Activated CD4-positive, alpha-beta T cell treated with anti-CD3 and anti-CD28 coated beads for 48 hours (primary cell): ENCODE results near the gene CALML6.

Source experiments
- DNase-seq: peaks from one replicate; pipeline ENCODE4 v3.0.0-alpha.2; 2020

CALML6 gene

DNA sequence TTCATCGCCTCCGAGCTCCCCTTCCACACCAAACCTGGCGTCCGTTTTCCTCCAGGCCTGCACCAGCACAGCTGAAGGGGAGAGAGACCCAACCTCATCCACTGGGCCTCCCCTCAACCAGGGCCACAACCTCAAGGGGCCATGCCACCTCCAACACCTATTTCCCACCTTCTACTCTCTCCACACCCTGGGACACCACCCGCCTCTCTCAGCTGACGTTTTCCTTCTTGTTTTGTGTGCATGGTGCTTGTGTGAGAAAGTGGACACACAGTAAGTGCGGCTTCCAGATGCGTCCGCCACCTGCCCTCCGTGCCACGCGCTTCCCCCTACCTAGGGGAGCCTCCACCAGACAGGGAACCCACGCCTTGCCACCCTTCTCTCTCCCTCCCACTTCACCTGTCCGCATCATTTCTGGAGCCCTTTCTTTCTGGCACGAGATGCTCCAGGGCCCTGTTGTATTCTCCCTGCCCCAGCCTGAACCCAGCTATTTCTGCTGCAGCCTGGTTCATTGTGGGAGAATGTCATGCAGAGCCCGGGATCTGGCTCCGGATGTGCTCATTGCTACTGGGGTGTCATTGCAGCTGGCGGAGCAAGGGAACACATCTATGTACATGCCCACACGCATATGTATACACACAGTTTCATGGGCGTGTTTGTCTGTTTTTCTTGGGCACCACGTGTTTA is 22.8 kb upstream of the CALML6 start:
- peak; percentile 43 for DNase-seq

DNA sequence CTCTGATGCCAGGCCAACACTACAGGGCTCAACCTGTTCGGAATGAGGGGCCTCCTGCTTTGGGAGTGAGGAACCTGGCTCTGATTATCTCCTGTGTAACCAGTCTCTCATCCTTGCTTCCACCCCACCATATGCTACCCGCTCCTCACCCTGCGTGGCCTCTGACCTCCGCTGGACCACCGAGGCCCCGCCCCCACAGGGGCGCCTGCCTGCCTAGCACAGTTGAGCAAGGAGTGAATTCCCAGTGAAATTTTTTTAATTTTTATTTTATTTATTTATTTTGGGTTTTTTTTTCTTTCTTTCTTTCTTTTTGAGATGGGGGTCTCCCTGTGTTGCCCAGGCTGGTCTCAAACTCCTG is 22.3 kb upstream of the CALML6 start:
- no peak for DNase-seq

DNA sequence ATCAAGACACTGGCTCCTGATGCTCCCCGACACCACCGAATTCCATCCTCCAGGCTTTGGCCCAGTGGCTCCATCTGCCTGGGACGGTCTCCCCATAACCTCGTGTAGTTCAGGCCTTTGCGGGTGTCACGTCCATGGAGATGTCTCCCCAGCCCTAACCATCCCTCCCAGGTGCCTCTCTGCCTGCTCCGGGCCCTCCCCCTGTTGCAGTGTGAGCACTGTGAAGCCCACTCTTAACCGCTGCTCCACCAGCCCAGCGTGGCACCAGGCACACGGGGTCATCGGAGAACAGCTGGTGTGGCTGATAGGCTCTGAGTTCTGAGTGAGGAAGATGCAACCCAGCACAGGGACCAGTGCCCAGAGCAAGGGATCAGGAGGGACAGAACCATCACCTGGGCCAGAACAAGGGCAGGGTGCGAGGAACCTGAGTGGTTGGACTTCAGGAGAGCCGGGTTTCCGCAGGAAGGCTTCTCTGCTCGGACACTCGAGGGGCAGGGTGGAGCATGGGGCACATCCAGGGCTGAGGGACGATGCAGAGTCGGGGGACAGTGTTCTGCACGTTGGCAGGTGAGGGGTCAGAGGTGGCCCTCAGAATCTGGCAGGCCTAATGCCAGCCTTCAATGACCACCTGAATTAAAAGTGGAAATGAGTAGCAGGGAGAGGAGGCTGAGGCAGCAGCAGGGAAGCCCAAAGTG is 21.6 kb upstream of the CALML6 start:
- no peak for DNase-seq

DNA sequence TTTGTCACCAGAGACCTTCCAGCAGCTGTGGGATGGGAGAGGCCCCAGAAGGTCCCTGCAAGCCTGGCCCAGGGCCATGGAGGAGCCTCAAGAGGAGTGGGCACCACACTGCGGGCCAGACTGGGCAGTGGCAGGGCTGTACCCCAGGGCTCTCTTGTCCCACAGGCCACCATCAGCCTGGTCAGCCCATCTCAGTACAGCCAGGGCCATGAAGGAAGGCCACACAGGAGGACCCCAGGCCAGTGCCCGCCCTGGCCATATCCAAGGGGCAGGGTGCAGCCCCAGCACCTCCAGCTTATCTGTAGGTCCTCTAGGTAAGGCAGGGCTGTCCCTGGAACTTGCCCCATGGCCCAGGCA is 21.1 kb upstream of the CALML6 start:
- DNase-seq: no peak

DNA sequence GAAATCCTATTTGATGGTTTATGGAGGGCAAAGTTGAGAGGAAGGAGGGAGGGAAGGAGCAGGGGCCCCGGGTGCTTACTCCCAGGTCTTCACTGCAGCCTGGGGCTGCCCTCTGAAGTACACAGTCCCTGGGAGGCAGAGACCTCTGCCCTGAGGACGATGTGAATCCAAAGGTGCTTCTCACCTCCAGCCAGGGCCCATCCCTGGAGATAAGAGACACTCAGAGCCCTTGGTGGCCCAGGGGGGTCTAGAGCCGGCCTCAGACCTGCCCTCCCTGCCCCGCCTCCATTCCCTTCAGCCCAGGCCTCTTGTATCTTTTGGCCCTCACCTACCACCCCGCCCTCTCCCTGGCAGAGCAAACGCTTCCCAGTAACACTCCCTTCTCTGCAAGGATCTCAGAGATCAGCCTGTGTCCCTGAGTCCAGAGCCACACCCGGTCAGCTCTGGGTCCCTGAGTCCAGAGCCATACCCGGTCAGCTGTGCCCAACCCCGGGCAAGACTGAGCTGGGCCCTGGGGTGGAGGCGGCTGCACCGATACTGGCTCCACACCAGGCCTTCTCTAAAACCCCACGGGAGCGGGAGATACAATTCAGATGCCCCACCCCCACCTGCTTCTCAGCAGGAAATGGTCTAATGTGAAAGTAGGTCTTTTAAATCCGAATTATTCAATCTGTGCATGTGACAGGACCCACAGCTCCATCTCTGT is 20.6 kb upstream of the CALML6 start:
- no peak for DNase-seq

DNA sequence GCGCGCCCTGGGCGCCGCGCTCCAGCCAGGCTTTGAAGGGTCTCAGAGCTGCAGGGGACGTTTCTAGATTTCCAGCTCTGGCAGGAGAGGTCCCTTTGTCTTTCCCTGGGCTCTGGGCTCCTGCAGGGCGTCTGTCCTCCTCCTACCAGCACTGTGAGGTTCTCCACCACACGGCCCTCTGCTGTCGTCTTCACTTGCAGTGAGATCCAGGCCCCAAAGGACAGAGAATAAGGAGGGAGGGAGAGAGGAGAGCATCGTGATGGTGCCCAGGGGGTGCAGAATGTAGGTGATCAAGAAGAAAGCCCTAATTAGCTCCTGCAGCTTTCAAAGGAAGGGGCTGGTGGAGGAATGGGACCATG is 20.0 kb upstream of the CALML6 start:
- no peak for DNase-seq

DNA sequence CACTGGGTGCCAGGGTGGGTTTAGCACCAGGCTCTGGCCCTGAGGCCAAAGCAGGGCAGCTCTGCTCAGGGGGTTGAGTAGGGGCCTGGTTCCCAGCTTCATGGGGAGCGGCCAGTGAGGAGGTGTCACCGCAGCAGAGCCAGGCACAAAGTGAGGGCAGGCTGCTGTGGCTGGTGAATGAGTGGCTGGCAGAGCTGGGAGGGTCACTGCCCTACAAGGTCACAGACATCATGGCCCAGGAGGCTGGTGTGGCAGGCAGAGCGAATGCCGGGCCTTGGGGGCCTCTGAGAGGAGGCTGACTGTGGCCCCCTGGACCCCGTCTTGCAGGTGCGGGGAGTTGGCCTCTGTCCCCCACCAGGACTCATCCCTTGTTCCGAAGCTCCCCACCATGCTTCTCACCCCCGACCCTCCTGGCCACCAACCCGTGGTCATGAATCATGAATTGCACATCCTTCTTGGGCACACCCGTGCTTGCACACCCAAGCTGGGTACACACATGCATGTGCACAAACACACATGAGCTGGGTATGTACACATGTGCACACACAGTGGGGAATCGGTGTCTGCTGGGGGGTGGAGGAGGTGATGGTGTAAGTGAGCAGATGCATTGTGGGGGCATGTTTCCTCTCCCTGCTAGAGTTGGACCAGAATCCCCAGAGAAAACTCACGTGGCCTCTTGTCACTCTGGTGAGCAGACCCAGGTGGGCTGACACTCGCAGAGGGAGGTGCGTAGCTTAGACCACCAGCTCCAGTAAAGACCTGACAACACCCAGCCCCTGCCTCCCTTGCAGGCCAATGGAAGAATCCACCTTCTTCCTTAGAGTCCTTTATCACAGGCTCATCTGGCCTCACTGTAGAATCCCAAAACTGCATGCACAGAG is 19.4 kb upstream of the CALML6 start:
- DNase-seq: no peak

DNA sequence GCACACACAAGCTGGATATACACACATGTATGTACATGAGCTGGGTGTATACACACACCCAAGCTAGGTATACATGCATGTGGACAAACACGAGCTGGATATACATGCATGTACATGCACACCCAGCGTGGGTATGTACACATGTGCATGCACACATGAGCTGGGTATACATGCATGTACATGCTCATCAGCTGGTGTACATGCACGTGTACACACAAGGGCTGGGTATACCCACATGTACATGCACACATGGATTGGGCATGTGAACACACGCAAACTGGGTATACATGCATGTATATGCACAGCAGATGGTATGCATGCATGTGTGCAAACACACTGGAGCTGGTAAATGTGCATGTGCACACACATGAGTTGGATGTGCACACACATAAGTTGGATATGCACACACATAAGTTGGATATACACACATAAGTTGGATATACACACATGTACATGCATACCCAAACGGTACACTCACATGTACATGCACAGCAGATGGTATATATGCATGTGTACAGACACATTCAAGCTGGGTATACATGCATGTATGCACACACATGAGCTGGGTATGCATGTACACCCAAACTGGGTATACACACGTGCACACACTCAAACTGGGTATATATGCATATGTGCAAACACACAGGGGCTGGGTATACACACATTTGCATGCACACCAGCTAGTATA is 16.7 kb upstream of the CALML6 start:
- no peak for DNase-seq

DNA sequence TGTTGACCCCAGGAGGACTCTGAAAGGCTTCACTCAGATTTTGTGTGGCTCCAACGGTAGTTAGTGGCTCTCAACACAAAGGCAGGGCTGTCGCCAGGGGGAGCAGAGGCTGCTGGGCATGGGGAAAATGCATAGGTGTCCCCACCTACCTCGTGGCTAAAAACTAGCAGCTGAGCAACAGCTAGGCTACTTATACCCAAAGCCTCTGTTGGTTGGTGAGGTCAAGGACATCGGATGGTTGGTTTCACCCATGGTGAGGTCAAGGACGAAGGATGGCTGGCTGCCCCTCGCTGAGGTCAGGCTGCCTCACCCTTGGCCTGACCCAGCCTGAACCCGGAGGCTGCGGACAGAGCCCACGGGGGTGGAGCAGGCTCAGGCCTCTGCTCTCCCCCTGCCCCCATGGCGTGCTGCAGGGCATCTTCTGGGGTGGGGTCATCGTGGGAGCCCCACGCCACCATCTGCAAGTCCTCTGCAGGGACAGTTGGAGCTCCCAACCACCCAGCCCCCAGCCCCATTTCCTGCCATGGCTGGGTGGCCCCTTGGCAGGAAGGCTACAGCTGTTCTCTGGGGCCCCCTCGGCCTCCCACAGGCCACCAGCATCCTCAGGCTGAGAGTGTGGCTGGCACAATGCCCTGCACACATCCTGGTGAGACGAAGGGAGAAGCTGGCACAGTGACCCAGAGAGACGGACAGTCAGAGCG is 15.6 kb upstream of the CALML6 start:
- DNase-seq: peak; percentile 50

DNA sequence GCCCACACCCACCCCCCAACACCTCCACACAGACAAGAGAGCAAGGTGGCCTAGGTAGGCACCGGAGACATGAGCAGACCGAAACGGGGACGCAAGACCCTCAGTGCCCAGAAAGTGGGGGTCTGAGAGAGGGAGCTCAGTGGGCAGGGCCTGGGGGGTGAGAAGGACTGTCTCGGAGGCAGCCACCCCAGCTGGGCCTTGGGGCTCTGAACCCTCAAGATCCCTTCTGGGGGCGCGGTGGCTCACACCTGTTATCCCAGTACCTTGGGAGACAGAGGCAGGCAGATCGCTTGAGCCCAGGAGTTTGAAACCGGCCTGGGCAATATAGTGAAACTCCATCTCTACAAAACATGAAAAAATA is 15.1 kb upstream of the CALML6 start:
- no peak for DNase-seq

DNA sequence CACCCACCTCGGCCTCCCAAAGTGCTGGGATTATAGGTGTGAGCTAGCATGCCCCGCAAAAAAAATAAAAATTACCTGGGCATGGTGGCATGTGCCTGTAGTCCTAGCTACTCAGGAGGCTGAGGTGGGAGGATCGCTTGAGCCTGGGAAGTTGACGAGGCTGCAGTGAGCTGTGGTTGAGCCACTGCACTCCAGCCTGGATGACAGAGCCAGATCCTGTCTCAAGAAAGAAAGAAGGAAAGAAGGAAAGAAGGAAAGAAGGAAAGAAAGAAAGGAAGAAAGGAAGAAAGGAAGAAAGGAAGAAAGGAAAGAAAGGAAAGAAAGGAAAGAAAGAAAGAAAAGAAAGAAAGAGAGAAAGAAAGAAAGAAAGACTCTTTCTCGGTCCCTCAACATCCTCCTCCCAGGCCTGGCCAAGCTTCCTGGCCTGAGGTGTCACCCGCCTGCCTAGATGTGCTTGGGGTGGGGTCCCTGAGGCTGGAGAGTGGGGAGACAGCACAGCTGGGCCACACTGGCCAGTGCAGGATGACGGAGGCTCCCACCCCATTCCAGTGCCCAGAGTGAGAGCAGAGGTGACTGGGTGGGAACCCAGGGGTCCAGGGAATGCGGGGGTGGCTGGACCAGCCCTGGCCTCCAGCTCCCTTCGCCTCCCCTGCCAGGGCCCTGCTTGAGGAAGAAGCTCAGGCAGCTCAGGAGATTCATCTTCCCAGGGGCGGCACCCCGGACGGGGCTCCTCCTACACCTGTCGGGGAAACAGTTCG is 14.0 kb upstream of the CALML6 start:
- DNase-seq: no peak

DNA sequence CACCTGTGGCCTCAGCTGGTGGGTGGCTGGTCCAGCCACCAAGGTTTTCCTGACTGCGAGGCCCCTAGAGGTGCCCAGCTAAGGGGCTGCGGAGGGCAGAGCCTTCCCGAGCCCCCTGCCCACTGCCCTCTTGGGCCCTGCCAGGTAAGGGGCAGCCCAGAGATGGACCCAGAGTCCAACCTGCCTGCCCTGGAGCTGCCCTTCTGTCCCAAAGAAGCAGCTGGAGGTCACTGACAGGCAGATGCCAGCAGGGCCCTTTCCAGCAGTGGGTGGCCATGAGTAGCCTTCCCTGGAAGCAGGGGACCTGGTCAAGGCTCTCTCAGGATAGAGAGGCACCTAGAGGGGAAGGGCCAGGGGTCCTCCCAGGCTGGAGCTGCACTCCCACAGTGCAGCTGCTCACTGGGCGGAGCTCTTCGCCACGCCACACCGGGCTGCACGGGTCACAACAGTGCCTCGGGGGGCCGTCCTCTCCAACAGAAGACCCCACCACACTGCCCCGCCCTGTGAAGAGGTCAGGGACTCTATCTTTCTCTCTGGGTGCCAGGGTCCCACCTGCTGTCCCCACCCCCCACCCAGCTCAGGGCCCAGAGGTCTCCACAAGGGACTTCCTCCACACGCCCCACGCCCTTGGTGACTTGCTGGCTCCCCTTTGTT is 13.3 kb upstream of the CALML6 start:
- no peak for DNase-seq

DNA sequence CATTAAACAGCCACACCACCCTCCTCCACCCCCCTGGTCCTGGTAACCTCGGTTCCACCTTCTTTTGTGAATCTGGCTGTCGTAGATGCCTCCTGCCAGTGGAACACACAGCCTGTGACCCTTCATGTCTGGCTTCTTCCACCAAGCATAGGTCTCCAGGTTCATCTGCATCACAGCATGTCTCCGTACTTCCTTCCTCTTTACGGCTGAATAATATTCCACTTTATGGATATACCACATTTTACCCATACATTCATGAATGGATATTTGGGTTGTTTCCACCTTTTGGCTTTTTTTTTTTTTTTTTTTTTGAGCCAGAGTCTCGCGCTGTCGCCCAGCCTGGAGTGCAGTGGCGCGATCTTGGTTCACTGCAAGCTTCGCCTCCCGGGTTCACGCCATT is 11.8 kb upstream of the CALML6 start:
- no peak for DNase-seq

DNA sequence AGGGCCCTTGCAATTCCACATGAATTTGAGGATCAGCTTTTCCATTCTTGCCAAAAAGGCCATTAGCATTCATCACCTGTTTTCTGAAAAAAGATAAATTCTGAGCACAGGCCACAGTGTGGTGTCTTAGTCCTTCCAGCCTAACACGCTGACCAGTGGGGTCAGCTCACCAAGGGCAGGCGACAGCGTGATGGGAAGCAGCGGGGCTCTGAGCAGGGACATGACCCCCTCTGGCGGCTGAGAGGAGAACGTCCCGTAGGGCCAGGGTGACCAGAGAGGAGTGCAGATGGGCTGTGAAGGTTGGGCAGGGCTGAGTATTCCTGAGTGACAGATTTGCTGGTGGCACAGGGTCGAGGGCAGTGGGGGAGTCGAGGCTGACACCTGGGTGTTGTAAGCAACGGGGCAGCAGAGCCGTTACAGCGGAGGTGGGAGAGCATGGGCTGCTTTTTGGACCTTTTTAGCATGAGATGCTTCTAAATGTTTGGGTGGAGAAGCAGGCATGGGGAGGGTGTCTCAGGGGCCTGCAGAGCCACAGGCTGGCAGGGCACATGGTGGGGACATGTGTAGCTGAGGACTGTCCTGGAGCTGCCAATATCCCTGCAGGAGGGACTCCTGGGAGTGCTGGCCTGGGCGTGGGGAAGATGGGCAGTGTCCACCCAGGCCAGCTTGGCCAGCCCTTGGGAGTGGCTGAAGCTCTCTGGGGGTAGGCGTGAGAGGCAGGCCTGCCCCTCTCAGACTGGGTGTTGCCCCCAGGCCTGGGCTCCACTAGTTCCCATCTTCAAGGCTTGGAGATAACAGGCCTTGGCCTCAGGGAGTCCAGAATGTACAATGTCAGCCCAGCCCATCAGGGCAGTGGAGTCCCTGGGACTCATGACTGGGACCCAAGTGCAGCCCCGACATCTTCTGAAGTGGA is 8.6 kb upstream of the CALML6 start:
- DNase-seq: peak; percentile 81

DNA sequence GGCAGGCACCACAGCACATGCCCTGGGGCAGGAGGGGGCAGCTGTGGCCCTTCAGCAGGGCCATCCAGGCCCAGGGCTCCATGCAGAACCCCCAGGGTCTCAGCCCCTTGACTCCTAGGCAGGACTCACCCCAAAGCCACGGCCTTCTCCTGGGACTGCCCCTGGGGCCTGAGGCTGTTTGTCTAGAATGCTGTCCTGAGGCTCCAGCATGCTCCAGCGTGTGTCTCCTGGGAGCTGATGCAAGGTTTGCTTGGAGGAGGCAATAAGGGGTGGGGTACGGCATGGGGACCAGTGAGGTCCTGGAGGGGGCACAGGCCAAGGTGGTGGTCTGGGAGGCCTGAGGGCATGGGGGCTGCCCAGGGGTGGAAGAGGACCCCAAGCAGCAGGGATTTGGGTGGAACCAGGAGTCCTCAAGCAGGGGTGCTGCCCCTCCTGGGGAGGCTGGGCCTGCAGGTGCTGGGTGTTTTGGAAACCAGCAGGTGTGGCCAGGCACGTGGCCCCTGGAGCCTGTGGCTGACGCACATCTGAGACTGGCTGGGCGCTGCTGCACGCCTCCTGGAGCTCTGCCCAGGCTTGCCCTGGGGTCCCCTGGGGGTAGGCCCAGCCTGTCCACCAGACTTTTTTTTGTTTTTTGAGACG is 7.8 kb upstream of the CALML6 start:
- no peak for DNase-seq

DNA sequence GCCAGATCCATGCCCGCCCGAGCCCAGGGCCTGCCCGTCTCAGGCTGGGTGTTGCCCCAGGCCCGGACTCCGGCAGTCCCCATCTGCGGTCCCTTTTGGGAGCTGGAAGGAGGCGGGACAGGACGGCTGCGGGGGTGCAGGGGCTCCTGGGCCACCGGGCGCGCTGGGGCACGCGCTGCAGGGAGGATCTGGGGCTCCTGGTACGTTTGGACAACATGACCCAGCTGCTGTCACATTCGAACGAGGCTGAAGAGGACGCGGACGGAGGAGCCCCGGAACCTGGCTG is 6.6 kb upstream of the CALML6 start:
- DNase-seq: peak; percentile 45

DNA sequence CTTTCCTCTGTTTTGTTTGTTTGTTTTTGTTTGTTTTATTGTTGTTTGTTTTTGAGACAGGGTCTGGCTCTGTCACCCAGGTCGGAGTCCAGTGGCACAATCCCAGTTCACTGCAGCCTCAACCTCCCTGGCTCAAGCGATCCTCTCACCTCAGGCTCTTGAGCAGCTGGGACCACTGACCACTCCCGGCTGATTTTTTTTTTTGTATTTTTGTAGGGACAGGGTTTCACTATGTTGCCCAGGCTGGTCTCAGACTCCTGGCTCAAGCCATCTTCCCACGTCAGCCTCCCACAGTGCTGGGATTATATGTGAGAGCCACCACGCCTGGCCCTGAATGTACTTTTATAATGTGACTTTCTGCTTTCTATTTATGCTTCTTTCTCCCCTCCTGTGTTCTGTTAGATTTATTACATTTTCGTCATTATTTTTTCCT is 5.0 kb upstream of the CALML6 start:
- no peak for DNase-seq

DNA sequence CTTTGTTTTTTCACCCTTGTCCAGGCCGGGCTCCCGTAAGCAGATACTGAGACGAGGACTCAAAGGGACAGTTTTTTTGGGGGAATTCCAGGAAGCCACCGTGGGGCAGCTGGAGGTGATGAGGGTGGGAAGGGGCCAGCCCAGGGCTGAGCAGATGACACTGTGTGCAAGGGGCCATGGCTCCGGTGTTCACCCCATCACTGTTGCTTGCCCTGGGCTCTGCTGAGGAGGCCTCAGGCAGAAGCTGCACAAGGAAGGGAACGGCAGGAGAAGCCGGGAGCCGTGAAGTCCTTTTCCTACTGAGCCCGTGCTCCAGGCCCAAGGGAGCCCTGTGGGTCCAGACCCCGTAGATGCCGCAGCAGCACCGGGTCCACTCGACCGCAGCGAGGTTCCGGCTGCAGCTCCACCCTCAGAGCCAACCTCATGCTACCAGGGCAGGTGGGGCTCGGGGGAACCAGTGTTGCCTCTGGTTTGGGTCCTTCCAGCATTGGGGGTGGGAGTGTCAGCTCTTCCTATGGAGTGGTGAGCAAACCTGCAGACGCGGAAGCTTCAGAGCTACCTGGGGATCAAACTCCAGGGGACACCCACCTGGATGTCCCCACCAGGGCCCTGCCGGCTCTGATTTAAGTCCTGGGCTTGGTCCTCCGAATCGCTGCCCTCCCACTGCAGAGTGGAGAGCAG is 4.3 kb upstream of the CALML6 start:
- DNase-seq: no peak
